Neural cell (in vitro differentiated cells): ENCODE results near the gene PGAP6. TPM values are rescaled to one million over a fixed set of nuclear protein-coding genes. Genes with fewer than 3 reads are reported as not detected.

ENCODE experiments used
- H2AFZ ChIP-seq: fragments of 200-600, 300-800 bp; sonication (generic), shearing (Covaris generic); 2 replicates; pipeline ENCODE4 v1.6.0; 2014; ENCODE audit warnings: low read depth, mild to moderate bottlenecking, antibody characterized with exemption, low read length, moderate library complexity
- H3F3A ChIP-seq: fragments of 200-600 bp; shearing (Covaris generic); 2 replicates; pipeline ENCODE4 v1.6.1; 2016; ENCODE audit warnings: mild to moderate bottlenecking, moderate library complexity, mixed read lengths, antibody characterized with exemption, low read length; ENCODE audit not compliant: insufficient read depth, poor library complexity, severe bottlenecking
- H3K27ac ChIP-seq: fragments of 200-600, 300-800 bp; sonication (generic), shearing (Covaris generic); 2 replicates; pipeline ENCODE4 v1.5.1; 2014; ENCODE audit warnings: mild to moderate bottlenecking, low read length, moderate library complexity
- H3K27me3 ChIP-seq: fragments of 300-800, 200-600 bp; sonication (generic), shearing (Covaris generic); 2 replicates; pipeline ENCODE4 v1.6.0; 2014; ENCODE audit warnings: mild to moderate bottlenecking, low read depth, low read length, moderate library complexity; ENCODE audit not compliant: insufficient read depth
- H3K36me3 ChIP-seq: fragments of 300-800, 200-600 bp; sonication (generic), shearing (Covaris generic); 2 replicates; pipeline ENCODE4 v1.5.1; 2014; ENCODE audit warnings: mild to moderate bottlenecking, antibody characterized with exemption, low read length, moderate library complexity; ENCODE audit not compliant: insufficient read depth
- H3K4me2 ChIP-seq: fragments of 300-800, 200-600 bp; sonication (generic), shearing (Covaris generic); 2 replicates; pipeline ENCODE4 v1.6.0; 2014; ENCODE audit warnings: mild to moderate bottlenecking, low read length
- H3K4me3 ChIP-seq: fragments of 300-800, 200-600 bp; sonication (generic), shearing (Covaris generic); 2 replicates; pipeline ENCODE4 v1.5.1; 2014; ENCODE audit warnings: mild to moderate bottlenecking, low read length, moderate library complexity
- H3K79me2 ChIP-seq: fragments of 200-600 bp; shearing (Covaris generic); replicated peaks from 2 replicates; pipeline ENCODE4 v1.6.0; 2014; ENCODE audit warnings: mild to moderate bottlenecking, low read length, moderate library complexity; ENCODE audit not compliant: insufficient read depth
- H3K9ac ChIP-seq: fragments of 300-800, 200-600 bp; sonication (generic), shearing (Covaris generic); 2 replicates; pipeline ENCODE4 v1.6.1; 2016; ENCODE audit warnings: mild to moderate bottlenecking, low read length, mixed read lengths
- H3K9me2 ChIP-seq: fragments of 200-600 bp; shearing (Covaris generic); 2 replicates; pipeline ENCODE4 v1.6.1; 2016; ENCODE audit warnings: mild to moderate bottlenecking, low read length, mixed read lengths; ENCODE audit not compliant: insufficient read depth
- H3K9me3 ChIP-seq: fragments of 200-600, 300-800 bp; sonication (generic), shearing (Covaris generic); 2 replicates; pipeline ENCODE4 v1.6.1; 2016; ENCODE audit warnings: mild to moderate bottlenecking, mixed run types, low read length, moderate library complexity, mixed read lengths
- H4K20me1 ChIP-seq: fragments of 200-600 bp; shearing (Covaris generic); 2 replicates; pipeline ENCODE4 v1.6.1; 2016; ENCODE audit warnings: mild to moderate bottlenecking, mixed run types; ENCODE audit not compliant: insufficient read depth
- CTCF ChIP-seq: fragments of 450-650 bp; IDR thresholded peaks from 2 replicates; pipeline ENCODE4 v1.5.1; 2014; ENCODE audit warnings: antibody characterized with exemption, mild to moderate bottlenecking, moderate library complexity; ENCODE audit not compliant: poor library complexity, severe bottlenecking
- EP300 ChIP-seq: fragments of 450-650 bp; conservative IDR thresholded peaks from 2 replicates; pipeline ENCODE4 v1.6.1; 2014; ENCODE audit warnings: antibody characterized with exemption, mild to moderate bottlenecking, moderate library complexity; ENCODE audit not compliant: poor library complexity, severe bottlenecking
- EZH2 ChIP-seq: fragments of 200-600, 300-800 bp; shearing (Covaris generic), sonication (generic); IDR thresholded peaks from 2 replicates; pipeline ENCODE4 v1.6.1; 2014; ENCODE audit warnings: antibody characterized with exemption, low read length, borderline replicate concordance, mild to moderate bottlenecking; ENCODE audit not compliant: insufficient read depth, poor library complexity, severe bottlenecking
- MXI1 ChIP-seq: fragments of 450-650 bp; conservative IDR thresholded peaks from 2 replicates; pipeline ENCODE4 v1.6.1; 2014; ENCODE audit warnings: antibody characterized with exemption, mild to moderate bottlenecking; ENCODE audit not compliant: poor library complexity, severe bottlenecking
- POLR2AphosphoS5 ChIP-seq: IDR thresholded peaks from 2 replicates; pipeline ENCODE4 v1.6.1; 2012
- RAD21 ChIP-seq: fragments of 450-650 bp; conservative IDR thresholded peaks from 2 replicates; pipeline ENCODE4 v1.6.1; 2014; ENCODE audit warnings: antibody characterized with exemption, mild to moderate bottlenecking, moderate library complexity
- SMC3 ChIP-seq: fragments of 450-650 bp; conservative IDR thresholded peaks from 2 replicates; pipeline ENCODE4 v1.6.1; 2014; ENCODE audit warnings: antibody characterized with exemption, mild to moderate bottlenecking, moderate library complexity; ENCODE audit not compliant: poor library complexity
- TAF1 ChIP-seq: IDR thresholded peaks from 2 replicates; pipeline ENCODE4 v1.6.1; 2012; ENCODE audit warnings: low read depth
- polyA plus RNA-seq: library from polyadenylated mRNA; depleted of rRNA; stranded (reverse); fragments of >200 nt; gene quantifications from 2 replicates; pipeline ENCODE4 v1.2.3, GENCODE V29; 2014
- TF ChIP-seq, protein P1 (sequence below): IDR thresholded peaks from 2 replicates; pipeline ENCODE4 v1.6.1; 2012; ENCODE audit warnings: borderline replicate concordance

The PGAP6 gene
- polyA plus RNA-seq, 1 donor from 2014 or later = 47.3 TPM

- no peak for TF ChIP-seq SMC3
- no peak for TF ChIP-seq EP300
- TF ChIP-seq MXI1 = no peak
- TF ChIP-seq, protein P1, sequence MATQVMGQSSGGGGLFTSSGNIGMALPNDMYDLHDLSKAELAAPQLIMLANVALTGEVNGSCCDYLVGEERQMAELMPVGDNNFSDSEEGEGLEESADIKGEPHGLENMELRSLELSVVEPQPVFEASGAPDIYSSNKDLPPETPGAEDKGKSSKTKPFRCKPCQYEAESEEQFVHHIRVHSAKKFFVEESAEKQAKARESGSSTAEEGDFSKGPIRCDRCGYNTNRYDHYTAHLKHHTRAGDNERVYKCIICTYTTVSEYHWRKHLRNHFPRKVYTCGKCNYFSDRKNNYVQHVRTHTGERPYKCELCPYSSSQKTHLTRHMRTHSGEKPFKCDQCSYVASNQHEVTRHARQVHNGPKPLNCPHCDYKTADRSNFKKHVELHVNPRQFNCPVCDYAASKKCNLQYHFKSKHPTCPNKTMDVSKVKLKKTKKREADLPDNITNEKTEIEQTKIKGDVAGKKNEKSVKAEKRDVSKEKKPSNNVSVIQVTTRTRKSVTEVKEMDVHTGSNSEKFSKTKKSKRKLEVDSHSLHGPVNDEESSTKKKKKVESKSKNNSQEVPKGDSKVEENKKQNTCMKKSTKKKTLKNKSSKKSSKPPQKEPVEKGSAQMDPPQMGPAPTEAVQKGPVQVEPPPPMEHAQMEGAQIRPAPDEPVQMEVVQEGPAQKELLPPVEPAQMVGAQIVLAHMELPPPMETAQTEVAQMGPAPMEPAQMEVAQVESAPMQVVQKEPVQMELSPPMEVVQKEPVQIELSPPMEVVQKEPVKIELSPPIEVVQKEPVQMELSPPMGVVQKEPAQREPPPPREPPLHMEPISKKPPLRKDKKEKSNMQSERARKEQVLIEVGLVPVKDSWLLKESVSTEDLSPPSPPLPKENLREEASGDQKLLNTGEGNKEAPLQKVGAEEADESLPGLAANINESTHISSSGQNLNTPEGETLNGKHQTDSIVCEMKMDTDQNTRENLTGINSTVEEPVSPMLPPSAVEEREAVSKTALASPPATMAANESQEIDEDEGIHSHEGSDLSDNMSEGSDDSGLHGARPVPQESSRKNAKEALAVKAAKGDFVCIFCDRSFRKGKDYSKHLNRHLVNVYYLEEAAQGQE = no peak
- no peaks in the 10 kb centered on the region for H3K9me3 ChIP-seq
- no peak overlapping the region for H2AFZ ChIP-seq
- no peak overlapping the region for H3K4me3 ChIP-seq
- H3K79me2 ChIP-seq = no peaks in the 10 kb centered on the region
- no peak overlapping the region for H3K4me2 ChIP-seq
- H3K27ac ChIP-seq = no peak overlapping the region
- no peaks in the 10 kb centered on the region for H3K27me3 ChIP-seq
- no peaks in the 10 kb centered on the region for H3K9me2 ChIP-seq
- H3K9ac ChIP-seq = no peak overlapping the region
- no peaks in the 10 kb centered on the region for H3K36me3 ChIP-seq
- no peaks in the 10 kb centered on the region for H3F3A ChIP-seq
- no peaks in the 10 kb centered on the region for H4K20me1 ChIP-seq
Observed at GRCh38 chr16:411576-412265, 29.9 kb upstream of the PGAP6 start.

GRCh38 chr16:410516-411178, 28.9 kb upstream of the PGAP6 start:
- Histone ChIP-seq H2AFZ (no peak overlapping the region), H3K27me3 (no peaks in the 10 kb centered on the region), H3K4me3 (no peak overlapping the region), H3K27ac (no peak overlapping the region), H4K20me1 (no peaks in the 10 kb centered on the region), H3F3A (no peaks in the 10 kb centered on the region), H3K4me2 (no peak overlapping the region), H3K9me3 (no peaks in the 10 kb centered on the region), H3K9ac (no peak overlapping the region), H3K9me2 (no peaks in the 10 kb centered on the region), H3K36me3 (no peaks in the 10 kb centered on the region), H3K79me2 (no peaks in the 10 kb centered on the region)
- TF ChIP-seq, protein P1 = no peak
- TF ChIP-seq POLR2AphosphoS5 (no peak), CTCF (no peak), MXI1 (no peak), RAD21 (no peak), SMC3 (no peak), TAF1 (no peak), EZH2 (no peak), EP300 (no peak)
